NCI-H226 (cell line): ENCODE results near the gene F5.
A peak's percentile ranks its signal among the peaks of the same experiment; 100 is the strongest.
"Not testable (repeated sequence)": the region's sequence is repeated elsewhere in the genome, so short reads cannot be mapped to it uniquely, and the experiment has no call there.

ENCODE experiments used
- DNase-seq: peaks from one replicate; pipeline ENCODE4 v3.0.0-alpha.2; 2015

Gene F5

GRCh38 chr1:169534653-169535052, 51.6 kb downstream of the F5 start:
- DNase-seq, result no peak

- not testable (repeated sequence) for DNase-seq
Measured at GRCh38 chr1:169533528-169534190, 52.6 kb downstream of the F5 start.

GRCh38 chr1:169530448-169530847, 55.8 kb downstream of the F5 start:
- DNase-seq, result no peak

GRCh38 chr1:169529068-169529642, 57.1 kb downstream of the F5 start:
- peak; percentile 54 for DNase-seq

GRCh38 chr1:169528215-169529067, 57.8 kb downstream of the F5 start:
- DNase-seq, result no peak

GRCh38 chr1:169527451-169528214, 58.6 kb downstream of the F5 start:
- no peak for DNase-seq

- DNase-seq, result no peak
Measured at GRCh38 chr1:169527001-169527400, 59.3 kb downstream of the F5 start.

GRCh38 chr1:169526120-169526832, 60.0 kb downstream of the F5 start:
- DNase-seq, result no peak

- no peak for DNase-seq
Measured at GRCh38 chr1:169525391-169525790, 60.9 kb downstream of the F5 start.

- DNase-seq, result no peak
Measured at GRCh38 chr1:169523904-169524303, 62.4 kb downstream of the F5 start.

- no peak for DNase-seq
Measured at GRCh38 chr1:169521226-169521625, 65.1 kb downstream of the F5 start.

GRCh38 chr1:169517558-169518186, 68.6 kb downstream of the F5 start:
- DNase-seq, result no peak

- no peak for DNase-seq
Measured at GRCh38 chr1:169515641-169516040, 70.6 kb downstream of the F5 start.

- no peak for DNase-seq
Measured at GRCh38 chr1:169514566-169515270, 71.6 kb downstream of the F5 start.

- DNase-seq, result no peak
Measured at GRCh38 chr1:169513208-169513607, 73.1 kb downstream of the F5 start.

GRCh38 chr1:169511316-169512005, 74.8 kb downstream of the F5 start:
- peak; percentile 72 for DNase-seq

GRCh38 chr1:169510060-169510459, 76.2 kb downstream of the F5 start:
- no peak for DNase-seq

GRCh38 chr1:169509354-169509753, 76.9 kb downstream of the F5 start:
- no peak for DNase-seq

GRCh38 chr1:169508432-169509338, 77.6 kb downstream of the F5 start:
- DNase-seq, result no peak

GRCh38 chr1:169507413-169507812, 78.9 kb downstream of the F5 start:
- DNase-seq, result no peak
